GM04503 (cell line): ENCODE data around the gene BFSP2.

Experiments
- DNase-seq: peaks from one replicate; pipeline ENCODE4 v3.0.0-alpha.2; 2012; ENCODE audit warnings: low read depth

BFSP2 gene

DNA sequence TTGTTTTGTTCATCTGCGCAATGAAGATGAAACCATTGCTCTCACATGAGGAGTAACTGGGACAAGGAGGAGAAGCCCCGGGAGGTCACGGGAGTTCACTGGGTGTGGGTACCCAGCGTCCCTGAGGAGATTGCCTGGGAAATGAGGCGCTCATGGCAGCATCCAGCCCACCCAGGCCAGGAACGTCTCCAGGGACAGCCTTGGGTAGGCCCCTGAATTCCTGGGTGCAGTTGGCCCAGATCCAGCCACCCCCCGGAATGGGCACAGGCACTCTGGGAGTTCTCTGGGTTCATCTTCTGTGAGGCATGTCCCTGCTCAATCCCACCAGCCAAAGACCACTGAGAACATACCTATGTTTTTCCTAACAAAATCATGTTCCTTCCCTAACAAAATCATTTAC lies 18.5 kb downstream of the BFSP2 start:
- DNase-seq = no peak

DNA sequence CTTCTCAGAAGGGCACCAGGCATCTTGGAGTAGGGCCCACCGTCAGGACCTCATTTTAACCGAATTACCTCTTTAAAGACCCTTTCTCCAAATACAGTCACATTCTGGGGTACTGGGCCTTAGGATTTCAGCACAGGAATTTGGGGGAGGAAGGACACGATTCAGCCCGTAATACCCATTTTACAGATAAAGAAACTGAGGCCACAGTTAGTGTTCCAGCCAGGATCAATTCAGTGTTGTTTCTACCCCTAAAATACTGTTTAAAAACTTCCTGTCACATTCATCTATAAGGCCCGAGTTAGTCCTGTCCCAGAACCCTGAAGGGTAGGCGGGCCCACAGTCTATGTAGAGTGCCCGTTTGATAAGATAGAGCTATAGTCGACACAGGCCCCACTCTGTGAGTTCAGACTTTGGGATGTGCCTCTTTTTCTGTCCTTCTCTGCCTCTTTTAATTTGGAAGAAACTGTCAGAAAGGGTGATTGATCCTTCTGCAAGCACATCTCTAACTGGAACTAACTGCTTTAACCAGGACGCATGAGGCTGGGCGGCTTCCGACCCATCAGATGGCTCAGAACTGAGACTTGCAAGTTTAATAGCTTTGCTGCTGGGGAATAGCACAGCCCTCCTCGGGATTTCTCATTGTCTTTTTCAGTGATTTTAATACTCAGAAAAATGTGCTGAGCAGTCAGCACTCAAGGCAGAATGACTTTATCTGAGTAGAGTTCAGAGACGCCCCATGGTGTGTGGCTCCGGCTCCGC lies 19.5 kb downstream of the BFSP2 start:
- DNase-seq = no peak

GRCh38 chr3:133424937-133425869 lies 25.3 kb downstream of the BFSP2 start:
- DNase-seq = no peak

- no peak for DNase-seq
Measured at GRCh38 chr3:133425898-133426297, 26.0 kb downstream of the BFSP2 start.

DNA sequence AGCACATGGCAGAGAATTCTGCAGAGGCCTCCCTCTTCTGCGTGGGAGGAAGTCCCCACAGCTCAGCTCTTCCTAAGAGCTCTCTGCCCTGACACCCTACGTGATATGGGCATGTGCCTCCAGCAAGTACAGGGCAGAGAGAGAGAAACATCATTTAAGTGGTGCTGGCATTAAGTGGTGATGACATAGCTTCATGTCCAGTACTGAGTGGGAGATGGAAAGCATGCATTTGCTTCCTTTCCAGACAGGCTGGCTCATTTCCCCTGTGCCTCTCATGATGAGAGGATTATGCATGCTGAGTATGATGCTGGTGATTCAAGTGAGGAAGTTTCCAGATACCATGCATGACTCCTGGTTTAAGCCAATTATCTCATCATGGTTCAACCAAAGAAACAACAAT lies 26.9 kb downstream of the BFSP2 start:
- no peak for DNase-seq

- DNase-seq = no peak
Measured at GRCh38 chr3:133428552-133428951, 28.7 kb downstream of the BFSP2 start.

DNA sequence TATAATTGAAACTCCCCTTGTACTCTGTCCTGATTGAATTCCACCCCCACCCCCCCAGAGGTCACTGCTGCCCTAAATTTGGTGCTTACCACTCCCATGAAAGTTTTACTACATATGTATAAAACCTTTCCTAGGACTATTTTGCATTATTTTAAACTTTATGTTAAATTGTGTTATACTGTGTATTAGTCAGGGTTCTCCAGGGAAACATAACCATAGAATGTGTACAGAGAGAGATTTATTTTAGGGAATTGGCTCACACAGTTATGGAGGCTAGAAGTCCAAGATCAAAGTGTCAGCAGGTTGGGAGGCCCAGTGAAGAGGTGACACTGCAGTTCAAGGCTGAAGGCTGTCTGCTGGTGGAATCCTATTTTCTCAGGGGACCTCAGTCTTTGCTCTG lies 29.2 kb downstream of the BFSP2 start:
- no peak for DNase-seq

DNA sequence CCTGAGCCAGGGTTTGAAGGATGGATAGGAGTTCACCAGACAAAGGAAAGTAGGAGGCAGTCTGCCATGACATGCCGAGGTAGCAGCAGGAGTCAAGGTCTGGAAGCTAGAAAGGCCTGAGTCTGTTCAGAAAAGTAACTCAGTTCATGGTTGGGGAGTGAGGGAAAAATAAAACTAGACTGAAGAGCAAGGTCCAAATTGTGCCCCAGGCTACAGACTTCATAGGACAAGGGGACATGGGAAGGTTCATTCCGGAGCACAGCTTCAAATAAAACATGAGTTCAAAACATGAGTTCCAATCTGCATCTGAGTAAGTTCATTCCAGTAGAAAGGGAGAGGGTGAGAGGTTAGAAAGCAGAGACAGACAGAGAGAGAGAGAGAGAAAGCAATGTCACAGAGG lies 39.7 kb downstream of the BFSP2 start:
- no peak for DNase-seq

DNA sequence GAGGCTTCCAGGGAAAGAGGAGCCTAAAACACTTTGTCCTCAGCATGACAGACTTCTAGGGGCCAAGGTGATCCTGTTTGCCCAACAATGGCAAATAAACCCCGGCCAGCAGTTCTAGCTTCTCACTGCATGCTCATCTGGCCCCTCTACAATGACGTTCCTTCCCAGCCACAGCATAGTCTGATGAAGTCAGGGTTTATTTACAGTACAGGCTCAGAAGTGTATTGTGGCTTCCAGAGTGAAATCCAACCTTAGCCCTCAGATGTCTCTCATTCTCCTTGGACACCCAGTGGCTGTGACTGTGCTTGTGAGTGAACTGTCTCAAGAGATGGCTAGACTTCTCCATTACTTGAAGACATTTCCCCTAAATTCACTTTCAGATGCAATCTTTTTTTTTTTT lies 40.8 kb downstream of the BFSP2 start:
- no peak for DNase-seq

DNA sequence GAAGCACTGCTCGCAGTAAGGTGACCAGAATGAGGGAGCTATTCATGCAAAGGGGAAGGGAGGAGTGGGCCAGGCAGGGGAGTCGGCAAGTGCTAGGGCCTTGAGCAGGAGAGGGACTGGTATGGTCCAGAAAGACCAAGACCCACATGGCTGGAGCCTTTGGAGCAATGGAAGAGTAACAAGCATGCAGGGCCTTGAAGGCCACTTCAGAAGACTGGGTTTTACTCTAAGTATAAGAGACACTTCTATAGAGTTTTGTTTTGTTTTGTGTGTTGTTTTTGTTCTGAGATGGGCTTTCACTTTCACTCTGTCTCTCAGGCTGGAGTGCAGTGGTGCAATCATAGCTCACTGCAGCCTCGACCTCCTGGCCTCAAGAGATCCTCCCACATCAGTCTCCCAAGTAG lies 42.0 kb downstream of the BFSP2 start:
- DNase-seq = no peak

- no peak for DNase-seq
Measured at GRCh38 chr3:133442518-133442917, 42.7 kb downstream of the BFSP2 start.

DNA sequence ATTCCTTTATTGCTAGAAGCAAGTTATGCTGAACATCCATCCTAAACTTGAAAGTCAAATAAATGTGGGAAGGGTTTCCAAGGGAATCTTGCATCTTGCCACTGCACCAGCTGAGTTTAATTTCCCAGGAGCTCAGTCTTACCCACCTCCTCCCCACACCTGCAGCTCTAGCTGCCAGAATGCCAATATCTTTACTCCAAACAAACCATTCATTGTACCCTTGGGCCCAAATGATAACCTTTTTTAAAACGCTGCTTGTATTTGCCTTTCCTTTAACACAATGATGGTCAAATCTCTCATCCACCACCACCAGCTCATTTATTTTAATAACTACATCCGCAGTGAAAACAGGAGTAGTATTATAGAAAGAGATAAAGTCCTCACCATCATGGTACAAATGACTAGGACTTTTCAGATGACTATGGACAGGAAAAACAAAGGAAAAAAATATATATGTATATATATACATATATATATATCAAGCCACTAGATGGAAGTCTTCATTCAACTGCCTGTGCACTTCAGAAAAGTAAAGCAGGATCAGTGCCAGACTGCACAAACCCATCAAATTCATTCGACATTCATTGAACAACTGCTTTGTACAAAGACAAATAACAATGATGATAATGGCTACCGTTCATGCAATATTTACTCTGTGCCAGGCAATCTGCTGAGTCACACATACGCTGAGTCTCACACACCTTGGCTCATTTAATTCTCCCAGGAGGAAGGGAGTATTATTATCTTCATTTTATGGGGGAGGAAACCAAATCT lies 44.0 kb downstream of the BFSP2 start:
- DNase-seq = no peak

DNA sequence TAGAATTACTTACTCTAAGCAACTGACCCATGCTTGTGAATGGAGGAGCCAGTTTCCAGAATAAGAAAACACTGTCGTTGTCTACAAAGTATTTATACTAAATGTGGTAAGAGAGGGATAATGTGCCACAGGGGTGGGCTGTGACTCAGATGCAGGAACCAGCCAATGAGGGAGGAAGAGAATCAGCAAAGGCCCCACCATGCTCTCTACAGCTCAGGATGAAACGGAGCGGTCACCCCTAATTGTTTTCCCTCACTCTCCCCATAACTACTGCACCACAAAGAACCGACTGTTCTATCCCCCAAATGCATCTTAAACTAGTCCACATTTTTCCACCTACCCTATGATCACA lies 44.5 kb downstream of the BFSP2 start:
- no peak for DNase-seq

- no peak for DNase-seq
Measured at GRCh38 chr3:133445108-133445507, 45.3 kb downstream of the BFSP2 start.

GRCh38 chr3:133447750-133448477 lies 48.1 kb downstream of the BFSP2 start:
- DNase-seq = no peak

DNA sequence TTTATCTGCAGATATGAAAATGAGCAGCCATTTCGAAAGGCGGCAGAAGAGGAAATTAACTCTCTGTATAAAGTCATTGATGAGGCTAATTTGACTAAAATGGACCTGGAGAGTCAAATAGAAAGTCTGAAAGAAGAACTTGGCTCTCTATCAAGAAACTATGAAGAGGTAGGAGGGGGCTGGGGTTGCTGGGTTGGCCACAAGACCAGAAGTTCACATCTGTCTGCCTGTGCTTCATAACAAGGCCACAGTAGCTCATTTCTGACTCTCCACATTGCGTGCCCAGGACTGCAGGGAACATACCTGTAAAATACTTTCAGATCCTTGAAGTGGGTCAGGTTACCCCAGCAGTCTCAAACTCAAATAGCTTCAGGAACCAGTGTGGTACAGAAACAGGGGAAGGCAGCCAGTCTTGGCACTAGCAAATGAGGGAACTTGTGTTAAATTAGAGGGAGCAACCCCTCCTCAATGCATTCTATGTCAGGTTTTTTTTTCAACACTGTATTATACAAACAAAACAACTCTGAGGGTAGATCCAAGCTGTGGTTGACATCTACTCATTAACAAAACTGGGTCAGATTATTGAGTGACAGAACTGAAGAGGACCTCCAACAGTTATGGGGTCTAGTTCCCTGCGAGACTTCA lies 48.7 kb downstream of the BFSP2 start:
- no peak for DNase-seq

GRCh38 chr3:133451309-133451708 lies 51.5 kb downstream of the BFSP2 start:
- no peak for DNase-seq

GRCh38 chr3:133452641-133453319 lies 52.9 kb downstream of the BFSP2 start:
- DNase-seq = no peak

- DNase-seq = no peak
Measured at GRCh38 chr3:133453383-133453782, 53.5 kb downstream of the BFSP2 start.

DNA sequence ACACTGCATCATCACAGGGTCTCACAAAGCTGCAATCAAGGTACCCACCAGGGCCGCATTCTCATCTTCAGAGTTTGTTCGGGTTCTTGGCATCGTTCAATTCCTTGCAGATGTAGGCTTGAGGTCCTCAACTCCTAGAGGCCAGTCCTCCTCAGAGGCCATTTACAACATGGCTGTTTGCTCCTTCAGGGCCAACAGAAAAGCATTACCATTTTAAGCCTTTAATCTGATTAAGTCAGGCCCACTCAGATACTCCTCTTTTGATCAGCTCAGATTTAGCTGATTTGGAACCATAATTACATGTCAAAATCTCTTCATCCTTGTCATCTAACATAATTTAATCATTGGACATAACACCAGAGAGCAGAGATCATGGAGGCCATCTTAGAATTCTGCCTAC lies 55.4 kb downstream of the BFSP2 start:
- no peak for DNase-seq

- no peak for DNase-seq
Measured at GRCh38 chr3:133455960-133456359, 56.1 kb downstream of the BFSP2 start.
